GM21737 (cell line): ENCODE data around the gene ATP5F1D.

ENCODE experiments used
- ATAC-seq: cut with Tn5 transposase; IDR thresholded peaks from one replicate; pipeline ENCODE4 v1.9.1; 2021; ENCODE audit warnings: mild to moderate bottlenecking, moderate library complexity; ENCODE audit not compliant: unreplicated experiment

Gene ATP5F1D

GRCh38 chr19:1268226-1269064 lies 26.9 kb downstream of the ATP5F1D start:
- ATAC-seq, result no peak

GRCh38 chr19:1269065-1269477 lies 27.5 kb downstream of the ATP5F1D start, which contains the start of gene CIRBP:
Gene CIRBP (plus strand): TSS chr19:1269332. CDS start chr19:1270934, 1,602 bp downstream.
- ATAC-seq, result peak; percentile 46

- ATAC-seq, result peak; percentile 16
Observed at GRCh38 chr19:1269478-1270212, 28.1 kb downstream of the ATP5F1D start.

- no peak for ATAC-seq
Observed at GRCh38 chr19:1270213-1270853, 28.8 kb downstream of the ATP5F1D start.

- ATAC-seq, result no peak
Observed at GRCh38 chr19:1270854-1271527, 29.4 kb downstream of the ATP5F1D start.

- no peak for ATAC-seq
Observed at GRCh38 chr19:1271528-1272422, 30.2 kb downstream of the ATP5F1D start.

GRCh38 chr19:1272423-1273262 lies 31.1 kb downstream of the ATP5F1D start:
- no peak for ATAC-seq

GRCh38 chr19:1273263-1274041 lies 31.9 kb downstream of the ATP5F1D start:
- no peak for ATAC-seq

- no peak for ATAC-seq
Observed at GRCh38 chr19:1274081-1274851, 32.7 kb downstream of the ATP5F1D start.

GRCh38 chr19:1274852-1275259 lies 33.3 kb downstream of the ATP5F1D start:
- no peak for ATAC-seq

GRCh38 chr19:1275260-1275975 lies 33.9 kb downstream of the ATP5F1D start, which contains the start of gene FAM174C:
Gene FAM174C (plus strand): TSS chr19:1275530. CDS start chr19:1275550, 20 bp downstream.
- peak; percentile 62 for ATAC-seq

- ATAC-seq, result no peak
Observed at GRCh38 chr19:1275976-1276627, 34.6 kb downstream of the ATP5F1D start.

- ATAC-seq, result no peak
Observed at GRCh38 chr19:1276628-1277022, 35.1 kb downstream of the ATP5F1D start.

- no peak for ATAC-seq
Observed at GRCh38 chr19:1277061-1277460, 35.5 kb downstream of the ATP5F1D start.

- ATAC-seq, result no peak
Observed at GRCh38 chr19:1278074-1278473, 36.5 kb downstream of the ATP5F1D start.
